Mononuclear cell (primary cell): ENCODE results near the gene PSMA7. TPM values are rescaled to one million over a fixed set of nuclear protein-coding genes. Genes with fewer than 3 reads are reported as not detected.

Source experiments
- H3K27me3 ChIP-seq: 2 replicates; pipeline ENCODE4 v1.6.0; 2011; ENCODE audit warnings: low read length, control low read depth; ENCODE audit not compliant: insufficient read depth
- H3K4me1 ChIP-seq: 2 replicates; pipeline ENCODE4 v1.5.1; 2011; ENCODE audit warnings: mild to moderate bottlenecking, low read length, control low read depth; ENCODE audit not compliant: insufficient read depth
- H3K4me3 ChIP-seq: 2 replicates; pipeline ENCODE4 v1.5.1; 2011; ENCODE audit warnings: mild to moderate bottlenecking, low read length, moderate library complexity
- H3K9me3 ChIP-seq: 2 replicates; pipeline ENCODE4 v1.5.1; 2011; ENCODE audit warnings: low read depth, mild to moderate bottlenecking, control low read depth, low read length
- total RNA-seq: library from RNA; depleted of rRNA; stranded (reverse); fragments of >200 nt; gene quantifications from one replicate; pipeline ENCODE4 v1.2.3, GENCODE V29; 2012

The PSMA7 gene
- total RNA-seq, 1 donor, result 118 TPM

GRCh38 chr20:62176866-62177265, 33.7 kb upstream of the PSMA7 start:
- no peaks in the 10 kb centered on the region for H3K9me3 ChIP-seq
- H3K4me3 ChIP-seq, result no peak overlapping the region
- H3K27me3 ChIP-seq, result no peaks in the 10 kb centered on the region
- peaks cover 2% of the 10 kb centered on the region for H3K4me1 ChIP-seq

GRCh38 chr20:62175711-62176110, 32.5 kb upstream of the PSMA7 start:
- Histone ChIP-seq H3K4me3 (no peak overlapping the region), H3K27me3 (no peaks in the 10 kb centered on the region), H3K4me1 (no peaks in the 10 kb centered on the region), H3K9me3 (no peaks in the 10 kb centered on the region)

- no peaks in the 10 kb centered on the region for H3K27me3 ChIP-seq
- no peaks in the 10 kb centered on the region for H3K4me1 ChIP-seq
- H3K4me3 ChIP-seq, result no peak overlapping the region
- H3K9me3 ChIP-seq, result no peaks in the 10 kb centered on the region
Observed at GRCh38 chr20:62174870-62175624, 31.9 kb upstream of the PSMA7 start.

GRCh38 chr20:62174021-62174804, 31.0 kb upstream of the PSMA7 start:
- no peaks in the 10 kb centered on the region for H3K27me3 ChIP-seq
- H3K4me3 ChIP-seq, result no peak overlapping the region
- H3K4me1 ChIP-seq, result no peaks in the 10 kb centered on the region
- H3K9me3 ChIP-seq, result no peaks in the 10 kb centered on the region

GRCh38 chr20:62172666-62173065, 29.5 kb upstream of the PSMA7 start:
- Histone ChIP-seq H3K27me3 (no peaks in the 10 kb centered on the region), H3K9me3 (no peaks in the 10 kb centered on the region), H3K4me1 (no peaks in the 10 kb centered on the region), H3K4me3 (no peak overlapping the region)

GRCh38 chr20:62171245-62171644, 28.1 kb upstream of the PSMA7 start:
- no peaks in the 10 kb centered on the region for H3K9me3 ChIP-seq
- no peaks in the 10 kb centered on the region for H3K27me3 ChIP-seq
- no peak overlapping the region for H3K4me3 ChIP-seq
- no peaks in the 10 kb centered on the region for H3K4me1 ChIP-seq

- H3K9me3 ChIP-seq, result no peaks in the 10 kb centered on the region
- no peaks in the 10 kb centered on the region for H3K4me1 ChIP-seq
- H3K27me3 ChIP-seq, result no peaks in the 10 kb centered on the region
- no peak overlapping the region for H3K4me3 ChIP-seq
Observed at GRCh38 chr20:62170536-62170935, 27.3 kb upstream of the PSMA7 start.

- H3K4me3 ChIP-seq, result no peak overlapping the region
- no peaks in the 10 kb centered on the region for H3K9me3 ChIP-seq
- H3K4me1 ChIP-seq, result no peaks in the 10 kb centered on the region
- no peaks in the 10 kb centered on the region for H3K27me3 ChIP-seq
Observed at GRCh38 chr20:62168890-62169435, 25.8 kb upstream of the PSMA7 start.

GRCh38 chr20:62168061-62168460, 24.9 kb upstream of the PSMA7 start:
- no peak overlapping the region for H3K4me3 ChIP-seq
- H3K9me3 ChIP-seq, result no peaks in the 10 kb centered on the region
- no peaks in the 10 kb centered on the region for H3K27me3 ChIP-seq
- H3K4me1 ChIP-seq, result no peaks in the 10 kb centered on the region

GRCh38 chr20:62167474-62167873, 24.3 kb upstream of the PSMA7 start:
- Histone ChIP-seq H3K4me3 (no peak overlapping the region), H3K27me3 (no peaks in the 10 kb centered on the region), H3K4me1 (no peaks in the 10 kb centered on the region), H3K9me3 (no peaks in the 10 kb centered on the region)

- Histone ChIP-seq H3K4me3 (no peak overlapping the region), H3K4me1 (no peaks in the 10 kb centered on the region), H3K9me3 (no peaks in the 10 kb centered on the region), H3K27me3 (no peaks in the 10 kb centered on the region)
Observed at GRCh38 chr20:62165762-62166399, 22.7 kb upstream of the PSMA7 start.

- H3K4me1 ChIP-seq, result no peaks in the 10 kb centered on the region
- H3K27me3 ChIP-seq, result no peaks in the 10 kb centered on the region
- H3K9me3 ChIP-seq, result no peaks in the 10 kb centered on the region
- no peak overlapping the region for H3K4me3 ChIP-seq
Observed at GRCh38 chr20:62164879-62165761, 21.9 kb upstream of the PSMA7 start.

- Histone ChIP-seq H3K27me3 (no peaks in the 10 kb centered on the region), H3K9me3 (no peaks in the 10 kb centered on the region), H3K4me1 (no peaks in the 10 kb centered on the region), H3K4me3 (no peak overlapping the region)
Observed at GRCh38 chr20:62163986-62164762, 21.0 kb upstream of the PSMA7 start.

GRCh38 chr20:62163485-62163865, 20.3 kb upstream of the PSMA7 start:
- no peaks in the 10 kb centered on the region for H3K27me3 ChIP-seq
- H3K4me3 ChIP-seq, result no peak overlapping the region
- no peaks in the 10 kb centered on the region for H3K4me1 ChIP-seq
- no peaks in the 10 kb centered on the region for H3K9me3 ChIP-seq
